Amniotic epithelial cell (primary cell): ENCODE measurements around the gene GALNT9.
"Not testable (repeated sequence)": the region's sequence is repeated elsewhere in the genome, so short reads cannot be mapped to it uniquely, and the experiment has no call there.

Source experiments
- DNase-seq: peaks from one replicate; pipeline ENCODE4 v3.0.0-alpha.2; 2010; ENCODE audit warnings: low read depth

The GALNT9 gene

DNA sequence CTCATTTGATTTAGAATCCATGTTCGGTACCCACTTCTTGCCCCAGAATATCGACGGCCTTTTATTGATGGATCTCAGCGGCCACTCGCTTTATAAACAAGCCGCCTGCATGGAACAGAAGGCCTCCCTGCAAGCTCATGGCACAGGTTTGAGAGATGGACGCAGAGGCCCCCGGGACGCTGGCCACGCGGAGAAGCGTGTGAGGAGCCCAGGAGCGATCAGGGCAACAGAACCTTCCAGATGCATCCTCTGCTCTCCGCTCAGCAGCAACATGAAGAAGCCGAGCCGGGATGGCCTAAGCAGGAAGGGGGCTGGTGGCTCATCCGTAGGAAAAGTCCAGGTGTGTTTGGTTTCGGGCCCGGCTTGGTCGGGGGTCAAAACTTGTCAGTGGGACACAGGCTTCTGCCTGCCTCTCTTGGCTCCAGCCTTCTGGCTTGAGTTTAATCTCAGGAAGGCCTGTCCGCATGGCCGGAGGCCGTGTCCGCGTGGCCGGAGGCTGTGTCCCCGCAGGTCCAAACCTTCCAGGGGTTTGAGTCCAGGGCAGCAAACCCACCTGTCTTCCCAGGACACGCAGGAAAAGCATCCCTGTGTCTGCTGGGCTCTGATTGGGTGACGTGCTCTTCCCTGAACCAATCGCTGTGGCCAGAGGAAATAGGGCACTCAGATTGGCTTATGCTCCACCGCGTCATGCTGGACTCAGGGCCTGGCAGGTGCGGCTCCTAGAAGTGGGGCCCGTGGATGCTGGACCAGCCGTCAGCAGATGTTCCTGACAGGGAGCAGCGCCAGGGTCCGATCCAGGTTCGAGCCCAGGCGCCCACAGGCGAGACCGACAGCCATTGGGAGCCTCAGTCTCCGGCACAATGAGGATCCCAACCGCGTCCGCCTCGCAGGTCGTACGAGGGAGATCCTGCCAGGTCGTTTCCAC is 65.0 kb downstream of the GALNT9 start:
- DNase-seq = no peak

DNA sequence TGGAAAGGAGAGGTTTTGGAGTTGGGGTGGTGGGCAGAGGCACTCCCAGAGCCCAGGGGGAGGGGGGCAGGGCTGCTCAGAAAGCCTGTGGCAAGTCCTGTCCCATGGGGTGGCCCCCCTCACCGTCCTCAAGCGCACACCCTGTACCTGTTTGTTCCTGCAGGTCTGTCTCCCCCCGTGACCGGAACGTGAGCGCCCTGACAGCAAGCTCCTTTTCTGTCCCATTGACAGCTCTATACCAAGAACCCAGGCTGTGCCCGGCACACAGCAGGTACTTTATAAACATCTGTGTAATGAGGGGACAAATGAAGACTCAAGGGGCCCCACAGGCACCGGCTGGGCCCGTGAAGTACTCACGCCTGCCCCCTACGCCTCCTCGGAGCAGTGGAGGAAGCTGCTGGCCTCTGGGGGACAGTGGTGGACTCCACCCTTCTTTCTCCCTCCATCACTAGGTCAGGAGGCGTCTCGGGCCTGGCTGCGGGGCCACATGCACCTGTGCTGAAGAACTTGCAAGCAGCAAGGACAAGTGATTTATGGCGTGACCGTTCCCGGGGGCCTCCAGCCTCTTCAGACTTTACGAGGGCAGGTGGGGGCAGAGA is 65.8 kb downstream of the GALNT9 start:
- no peak for DNase-seq

DNA sequence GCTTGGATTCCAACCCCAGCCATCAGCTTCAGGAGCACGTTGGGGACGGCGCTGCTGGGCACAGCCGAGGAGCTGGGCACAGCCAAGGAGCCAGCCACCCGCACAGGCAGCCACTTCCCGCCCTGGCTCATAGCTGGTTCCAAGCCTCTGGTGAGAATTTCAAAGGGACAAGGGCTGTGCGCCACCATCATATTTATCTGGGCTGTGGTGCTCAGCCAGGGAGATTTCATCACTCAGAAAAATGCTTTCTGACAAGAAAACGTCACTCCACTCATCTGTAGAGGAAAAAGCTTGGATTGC is 66.4 kb downstream of the GALNT9 start:
- DNase-seq = no peak

DNA sequence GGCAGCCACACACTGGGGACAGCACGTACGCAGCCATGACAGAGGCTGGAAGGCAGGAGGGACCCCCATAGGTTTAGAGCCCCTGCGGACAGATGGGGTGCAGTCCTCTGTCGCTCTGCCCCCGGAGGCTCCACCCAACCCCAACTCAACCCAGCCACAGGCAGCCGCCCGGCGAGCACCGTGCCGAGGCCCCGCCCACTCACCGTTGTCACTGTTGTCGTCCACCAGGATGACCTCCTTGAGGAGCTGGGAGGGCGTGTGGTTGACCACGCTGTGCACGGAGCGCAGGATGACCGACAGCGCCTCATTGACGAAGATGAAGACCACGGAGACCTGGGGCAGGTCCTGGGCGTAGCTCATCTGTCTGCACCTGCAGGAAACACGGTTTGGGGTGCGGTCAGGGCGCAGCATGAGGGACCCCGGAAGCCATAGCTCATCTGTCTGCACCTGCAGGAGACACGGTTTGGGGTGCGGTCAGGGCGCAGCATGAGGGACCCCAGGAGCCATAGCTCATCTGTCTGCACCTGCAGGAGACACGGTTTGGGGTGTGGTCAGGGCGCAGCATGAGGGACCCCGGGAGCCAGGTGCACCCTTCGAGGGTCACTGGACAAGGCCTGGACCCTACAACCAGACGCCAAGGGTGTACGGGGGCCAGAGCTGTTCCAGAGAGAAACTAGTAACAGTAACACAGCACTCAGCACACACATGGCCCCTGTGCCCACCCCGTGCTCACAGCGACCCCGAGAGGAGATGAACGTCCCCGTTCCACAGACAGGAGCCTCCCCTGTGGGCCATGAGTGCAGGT is 66.9 kb downstream of the GALNT9 start:
- DNase-seq = no peak

DNA sequence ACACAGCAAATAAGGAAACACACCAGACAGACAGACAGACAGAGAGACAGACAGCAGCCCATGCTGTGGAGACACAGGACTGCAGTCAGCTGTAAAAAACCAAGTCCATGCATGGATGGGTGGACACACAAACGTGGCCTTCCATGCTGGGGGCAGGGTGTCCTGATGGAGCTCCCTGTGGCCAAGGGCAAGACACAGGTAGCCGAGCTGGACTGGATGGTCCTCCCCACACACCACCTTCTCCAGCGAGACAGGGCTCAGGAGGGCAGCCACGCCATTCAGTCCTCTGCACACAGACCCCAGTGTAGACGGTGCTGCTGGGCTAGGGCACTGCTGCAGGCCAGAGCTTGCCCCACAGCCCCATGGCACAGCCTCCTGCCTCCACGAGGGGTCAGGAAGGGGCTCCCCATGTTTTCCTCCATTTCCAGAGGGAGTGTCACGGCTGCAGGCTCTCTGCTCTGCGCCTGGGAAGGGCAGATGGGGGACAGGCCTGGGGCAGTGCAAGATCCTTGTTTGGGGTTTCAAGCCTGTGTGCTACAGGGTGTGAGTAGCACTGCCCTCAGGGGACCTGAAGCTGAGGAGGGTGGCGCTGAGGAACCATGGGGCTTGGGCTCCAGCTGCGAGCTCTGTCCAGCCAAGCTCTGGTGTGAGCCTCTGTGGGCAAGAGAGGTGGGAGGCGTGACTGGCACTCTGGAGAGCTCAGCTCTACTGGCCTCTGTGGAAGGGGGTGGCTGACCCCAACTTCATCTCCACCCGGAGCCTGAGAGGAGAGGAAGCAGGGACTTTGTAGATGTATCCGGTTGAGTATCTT is 67.9 kb downstream of the GALNT9 start:
- no peak for DNase-seq

DNA sequence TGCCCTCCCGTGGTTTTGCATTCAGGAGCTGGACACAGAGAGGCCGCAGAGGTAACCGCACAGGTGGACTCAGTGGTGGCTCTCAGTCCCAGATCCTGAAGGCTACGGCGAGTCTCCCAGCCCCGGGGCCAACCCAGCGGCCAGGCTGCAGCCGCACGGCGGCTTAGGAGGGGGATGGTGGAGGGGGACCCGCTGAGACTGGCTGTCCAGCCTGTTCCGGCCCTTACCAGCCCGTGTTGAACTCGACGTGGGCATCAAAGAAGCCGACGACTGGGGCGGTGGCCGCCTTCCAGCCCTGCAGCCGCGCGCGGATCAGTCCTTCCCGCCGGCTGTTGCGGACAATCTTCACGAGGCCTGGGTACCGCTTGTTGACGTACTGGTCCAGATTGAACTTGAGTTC is 68.7 kb downstream of the GALNT9 start:
- no peak for DNase-seq

DNA sequence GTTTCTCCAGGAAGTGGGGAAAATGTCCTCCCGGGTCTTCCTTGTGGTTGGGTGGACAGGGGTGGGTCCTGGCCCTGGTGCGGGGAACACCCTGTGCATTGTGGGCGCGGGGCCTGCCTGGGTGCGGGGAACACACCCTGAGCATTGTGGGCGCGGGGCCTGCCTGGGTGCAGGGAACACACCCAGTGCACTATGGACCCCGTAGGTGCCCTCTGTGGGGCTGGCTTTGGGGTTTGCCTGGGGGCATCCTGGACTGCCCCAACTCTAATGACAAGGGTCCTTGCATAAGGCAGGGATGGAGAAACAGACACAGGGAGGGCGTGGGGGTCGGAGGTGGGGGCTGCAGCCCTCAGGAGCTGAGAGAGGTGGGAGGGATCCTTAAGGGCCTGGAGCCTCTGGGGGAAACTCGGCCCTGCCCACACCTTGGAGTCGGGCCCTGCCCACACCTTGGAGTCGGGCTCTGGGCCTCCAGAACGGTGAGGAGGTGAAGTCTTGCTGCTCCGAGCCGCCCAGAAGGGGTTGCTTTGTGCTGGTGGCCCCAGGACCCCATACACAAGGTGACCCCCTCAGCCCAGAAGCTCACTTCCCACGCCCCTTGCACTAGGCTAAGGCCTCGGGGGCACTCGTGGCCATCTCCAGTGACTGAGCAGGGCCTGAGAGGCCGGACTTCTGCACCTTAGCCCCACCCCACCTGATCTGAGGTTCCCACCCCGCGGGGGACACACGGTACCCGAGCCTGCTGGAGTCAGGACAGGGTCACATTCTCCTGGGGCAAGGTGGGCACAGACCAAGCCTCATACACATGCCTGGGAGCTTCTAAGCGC is 69.3 kb downstream of the GALNT9 start:
- no peak for DNase-seq

DNA sequence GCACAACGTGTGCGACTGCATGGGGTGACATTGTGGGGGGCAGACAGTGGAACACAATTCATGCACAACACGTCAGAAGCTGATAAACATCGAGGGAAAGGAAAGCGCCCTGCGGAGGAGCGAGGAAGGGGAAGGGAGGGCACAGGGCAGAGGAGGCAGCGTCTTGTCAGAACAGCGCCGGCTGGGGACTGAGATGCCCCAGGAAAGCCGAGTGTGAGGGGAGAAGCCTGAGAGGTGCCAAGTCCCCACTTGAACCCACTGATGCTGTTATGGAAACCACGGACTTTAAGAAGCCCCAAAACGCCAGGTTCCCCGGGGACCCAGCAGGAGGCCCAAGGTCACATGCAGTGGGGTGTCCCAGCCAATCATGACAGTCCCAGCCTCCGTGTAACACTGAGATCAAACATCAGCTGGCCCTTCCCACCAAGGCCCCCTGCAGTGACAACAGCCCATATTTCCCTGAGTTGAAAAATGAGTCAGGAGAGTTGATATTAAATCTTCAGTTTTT is 70.0 kb downstream of the GALNT9 start:
- no peak for DNase-seq

DNA sequence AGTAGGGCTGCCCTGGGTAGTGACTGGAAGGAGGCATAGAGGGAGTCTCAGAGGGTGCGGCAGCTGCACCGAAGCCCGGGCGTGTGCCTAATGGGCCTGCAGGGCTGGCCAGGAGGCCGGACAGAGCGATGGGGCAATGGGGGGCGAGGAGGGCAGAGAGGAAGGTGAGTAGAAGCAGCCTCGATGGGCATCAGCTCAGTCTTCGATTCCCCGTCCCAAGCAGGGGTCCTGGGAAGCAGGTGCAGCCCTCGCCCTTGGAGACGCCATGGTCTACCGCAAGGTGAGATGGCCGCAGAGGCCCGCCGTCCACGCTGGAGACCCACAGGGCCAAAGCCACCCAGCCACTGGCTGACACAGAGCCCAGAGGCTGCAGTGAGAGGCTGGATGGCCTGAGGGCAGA is 70.8 kb downstream of the GALNT9 start:
- DNase-seq = no peak

DNA sequence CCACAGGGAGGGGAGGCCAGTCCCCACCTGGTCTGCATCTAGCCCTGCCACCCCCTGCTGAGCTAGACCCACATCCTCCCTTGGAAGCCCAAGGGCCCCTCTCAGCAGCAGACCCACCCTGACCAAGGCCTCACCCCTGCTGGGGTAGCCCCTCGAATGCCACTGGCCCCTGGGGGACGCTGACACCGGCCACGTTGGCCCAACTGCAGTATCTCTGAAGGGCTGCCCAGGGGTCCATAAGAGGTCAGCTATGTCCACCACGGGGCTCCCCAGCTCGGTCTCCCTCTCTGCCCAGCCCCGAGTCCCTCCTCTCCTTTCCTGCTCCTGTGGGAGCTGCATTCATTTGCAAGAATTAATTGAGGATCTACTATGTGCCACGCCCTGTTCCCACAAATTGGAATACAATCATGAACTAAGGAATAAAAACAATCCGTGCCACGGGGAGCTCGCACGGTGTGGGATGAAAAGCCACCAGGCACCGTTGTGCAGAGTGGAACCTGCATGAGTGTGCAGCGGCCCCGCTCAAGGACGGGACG is 71.4 kb downstream of the GALNT9 start:
- no peak for DNase-seq

DNA sequence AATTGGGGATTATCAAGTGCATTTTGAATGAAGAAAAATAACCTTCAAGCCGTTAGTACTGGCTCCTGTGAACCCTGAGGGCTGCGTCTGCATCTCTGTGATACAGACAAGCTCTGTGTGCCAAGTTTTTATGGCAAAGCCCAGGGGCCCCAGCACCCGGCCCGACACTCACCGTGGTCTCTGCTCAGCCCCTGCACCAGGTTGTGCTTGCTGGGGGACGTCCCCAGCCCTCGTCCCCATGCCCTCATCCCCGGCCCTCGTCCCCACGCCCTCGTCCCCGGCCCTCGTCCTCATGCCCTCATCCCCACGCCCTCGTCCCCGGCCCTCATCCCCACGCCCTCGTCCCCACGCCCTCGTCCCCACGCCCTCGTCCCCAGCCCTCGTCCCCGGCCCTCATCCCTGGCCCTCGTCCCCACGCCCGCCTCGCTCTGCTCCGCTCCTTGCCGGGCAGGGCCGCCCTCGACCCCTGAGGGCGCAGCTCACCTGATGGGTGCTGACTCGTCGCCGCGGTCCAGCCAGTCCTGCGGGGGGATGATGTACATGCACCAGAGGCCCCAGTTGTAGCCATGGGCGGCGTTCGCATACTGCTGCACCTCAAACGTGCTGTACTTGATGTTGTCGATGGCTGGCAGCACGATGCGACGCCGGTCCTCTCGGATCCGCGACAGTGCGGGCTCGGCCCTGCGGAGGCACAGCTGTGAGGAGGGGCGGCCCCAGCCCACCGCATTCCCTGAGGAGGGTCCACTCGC is 72.0 kb downstream of the GALNT9 start:
- no peak for DNase-seq

DNA sequence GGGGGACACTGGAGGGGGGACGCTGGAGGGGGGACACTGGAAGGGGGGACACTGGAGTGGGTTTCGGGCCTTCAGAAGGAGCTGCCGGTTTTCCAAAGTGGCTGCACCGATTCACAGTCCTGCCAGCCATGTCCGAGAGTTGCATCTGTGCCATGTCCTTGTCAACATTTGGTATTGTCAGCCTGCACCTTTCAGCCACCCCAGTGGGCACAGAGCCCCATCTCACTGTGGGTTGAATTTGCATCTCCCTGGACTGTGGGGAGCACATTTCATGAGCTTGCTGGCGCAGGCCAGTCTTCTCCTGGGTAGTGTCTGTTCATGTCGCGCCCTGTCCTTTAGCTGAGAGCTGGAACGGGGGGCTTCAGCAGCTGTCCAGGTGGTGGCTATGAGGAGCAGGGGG is 72.7 kb downstream of the GALNT9 start:
- DNase-seq = no peak

DNA sequence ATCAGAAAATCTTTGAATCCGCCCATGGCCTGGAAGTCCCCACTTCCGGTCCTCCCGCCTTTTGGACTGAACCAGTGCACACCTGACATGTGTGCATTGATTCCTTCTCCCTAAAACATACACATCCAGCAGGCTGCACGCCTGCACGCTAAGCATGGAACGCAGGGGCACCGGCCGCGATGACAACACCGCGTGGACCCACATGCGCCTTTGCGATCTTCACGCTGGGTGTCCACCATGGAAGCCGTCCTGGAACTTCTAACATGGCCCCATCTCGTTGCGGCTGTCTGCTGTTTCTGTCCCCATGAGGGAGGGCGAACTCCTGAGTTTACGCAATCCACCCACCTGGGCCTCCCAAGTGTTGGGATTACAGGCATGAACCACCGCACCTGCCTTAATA is 73.7 kb downstream of the GALNT9 start:
- no peak for DNase-seq

DNA sequence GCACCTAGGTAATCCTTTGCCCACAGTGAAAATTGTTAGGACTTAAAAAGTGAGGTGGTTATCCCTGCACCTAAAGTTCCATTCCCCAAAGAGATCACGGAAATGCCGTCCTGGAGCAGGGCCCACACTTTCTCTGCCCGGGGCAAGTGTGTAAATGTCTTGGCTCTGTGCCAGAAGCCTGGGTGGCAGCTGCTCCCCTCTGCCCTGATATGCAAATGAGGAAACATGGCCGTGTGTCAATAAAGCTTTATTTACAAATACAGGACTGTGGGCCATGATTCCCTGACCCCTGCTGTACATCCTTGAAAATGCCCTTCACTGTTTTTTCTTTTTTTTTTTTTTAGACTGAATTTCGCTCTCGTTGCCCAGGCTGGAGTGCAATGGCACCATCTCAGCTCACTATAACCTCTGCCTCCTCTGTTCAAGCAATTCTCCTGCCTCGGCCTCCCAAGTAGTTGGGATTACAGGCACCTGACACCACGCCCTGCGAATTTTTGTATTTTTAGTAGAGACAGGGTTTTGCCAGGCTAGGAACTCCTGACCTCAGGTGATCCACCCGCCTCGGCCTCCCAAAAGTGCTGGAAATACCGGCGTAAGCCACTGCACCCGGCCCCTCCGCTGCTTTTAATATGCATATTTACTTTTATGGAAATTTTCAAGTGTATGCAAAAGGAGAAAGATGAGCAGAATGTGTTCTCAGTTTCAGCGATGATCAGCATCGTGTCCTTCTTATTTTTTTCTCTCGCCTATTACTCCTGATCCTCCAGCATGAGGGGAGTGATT is 75.5 kb downstream of the GALNT9 start:
- no peak for DNase-seq

DNA sequence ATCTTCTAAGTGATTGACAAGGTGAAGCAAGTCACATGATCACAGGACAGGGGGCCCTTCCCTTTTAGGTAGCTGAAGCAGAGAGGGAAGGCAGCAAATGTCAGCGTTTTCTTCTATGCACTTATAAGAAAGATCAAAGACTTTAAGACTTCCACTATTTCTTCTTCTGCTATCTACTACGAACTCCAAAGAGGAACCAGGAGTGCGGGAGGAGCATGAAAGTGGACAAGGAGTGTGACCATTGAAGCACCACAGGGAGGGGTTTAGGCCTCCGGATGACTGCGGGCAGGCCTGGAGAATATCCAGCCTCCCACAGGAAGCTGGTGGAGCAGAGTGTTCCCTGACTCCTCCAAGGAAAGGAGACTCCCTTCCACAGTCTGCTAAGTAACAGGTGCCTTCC is 76.4 kb downstream of the GALNT9 start:
- not testable (repeated sequence) for DNase-seq

DNA sequence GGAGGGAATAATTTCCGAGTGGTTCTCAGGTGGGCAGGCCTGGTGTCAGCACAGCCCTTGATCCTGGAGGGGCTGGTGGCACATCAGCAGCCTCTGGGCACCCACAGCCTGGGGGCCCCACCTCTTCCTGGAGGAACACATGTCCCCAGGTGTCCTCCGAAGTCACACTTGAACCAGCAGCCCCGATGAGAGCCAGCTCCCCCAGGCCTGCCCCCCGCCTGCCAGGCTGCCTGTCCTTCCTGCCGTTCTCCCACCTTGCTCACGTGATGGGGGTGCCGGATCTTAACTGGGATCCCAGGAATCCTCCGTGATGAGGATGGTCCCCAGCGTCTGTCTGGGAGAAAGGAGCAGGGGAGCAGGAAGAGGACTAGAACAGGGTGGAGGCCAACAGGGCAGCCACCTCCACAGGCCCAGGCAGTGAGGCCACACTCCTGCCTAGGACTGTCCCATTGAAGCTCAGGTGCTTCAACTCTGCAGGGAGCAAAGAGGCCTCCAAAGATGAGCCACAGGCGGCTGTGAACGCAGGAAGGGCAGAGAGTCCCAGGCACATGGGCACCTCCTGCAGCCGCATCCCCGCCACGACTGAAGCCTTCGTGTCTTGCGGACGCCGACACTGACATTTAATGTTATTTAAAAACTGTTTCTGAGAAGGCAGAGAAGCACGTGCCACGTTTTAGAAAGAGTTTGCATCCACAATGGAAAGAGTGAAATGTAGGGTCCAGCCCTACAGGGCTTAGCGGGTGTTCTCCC is 77.5 kb downstream of the GALNT9 start:
- DNase-seq = no peak

DNA sequence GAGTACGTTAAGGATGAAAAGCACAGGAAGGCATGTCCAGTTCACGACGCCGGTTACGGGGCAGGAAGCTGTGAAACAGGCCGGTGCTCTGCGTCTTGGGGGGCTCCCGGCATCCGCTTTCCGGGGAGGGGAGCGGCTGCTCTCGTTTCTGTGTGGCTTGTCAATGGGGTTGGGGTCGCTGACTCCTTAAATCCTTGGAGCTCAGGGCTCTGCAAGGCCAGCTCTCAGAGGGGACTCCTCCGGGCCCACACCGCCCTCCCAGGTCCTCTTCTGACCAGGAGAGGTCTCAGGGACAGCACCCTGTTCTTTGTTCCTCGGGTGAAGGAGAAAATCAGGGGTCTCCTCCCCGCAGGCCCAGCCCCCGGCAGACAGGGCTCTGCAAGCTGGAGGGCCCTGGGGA is 78.1 kb downstream of the GALNT9 start:
- DNase-seq = no peak

DNA sequence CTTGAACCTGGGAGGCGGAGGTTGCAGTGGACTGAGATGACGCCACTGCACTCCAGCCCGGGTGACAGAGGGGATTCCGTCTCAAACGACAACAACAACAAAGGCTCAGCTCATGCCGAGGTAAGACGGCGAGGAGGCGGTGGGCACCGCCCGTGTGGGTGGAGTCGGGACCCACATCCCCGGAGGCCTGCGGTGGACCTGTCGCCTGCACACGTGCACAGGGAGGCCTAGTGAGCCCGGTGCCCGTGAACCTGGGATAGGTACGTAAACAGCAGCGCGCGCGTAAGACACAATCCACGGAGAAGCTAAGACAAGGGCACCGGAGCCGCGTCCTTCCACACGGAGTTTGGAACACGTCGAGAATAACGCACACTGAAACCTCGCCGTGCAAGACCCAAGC is 78.7 kb downstream of the GALNT9 start:
- no peak for DNase-seq
